ENCODE measurements around the gene VEPH1. TPM values are rescaled to one million over a fixed set of nuclear protein-coding genes. Genes with fewer than 3 reads are reported as not detected.

Gene VEPH1
- total and polyA plus RNA-seq, 12 donors: 0.07 to 0.85 (median 0.56) TPM; not detected in 5

DNA sequence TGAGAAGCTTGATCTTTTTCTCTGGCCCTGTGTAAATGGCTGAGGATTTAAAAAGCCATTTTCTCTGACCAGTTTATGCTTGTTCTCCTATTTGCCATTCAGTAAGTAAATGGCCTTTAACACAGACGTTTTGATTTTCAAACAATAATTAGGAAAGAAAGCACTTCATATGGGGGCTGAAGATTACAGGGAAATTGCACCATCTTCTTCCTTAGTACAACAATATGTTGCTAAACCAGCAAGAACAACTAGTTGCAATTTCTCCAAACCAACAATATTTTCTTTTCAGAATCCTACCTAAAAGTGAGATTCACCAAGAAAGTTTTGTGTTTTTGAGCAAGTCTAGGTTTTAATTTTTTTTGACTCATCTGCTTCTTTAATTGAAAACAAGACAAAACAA lies 262.8 kb downstream of the VEPH1 start:
- ATAC-seq (no peak), DNase-seq (no peak)
- TF ChIP-seq, protein P1, sequence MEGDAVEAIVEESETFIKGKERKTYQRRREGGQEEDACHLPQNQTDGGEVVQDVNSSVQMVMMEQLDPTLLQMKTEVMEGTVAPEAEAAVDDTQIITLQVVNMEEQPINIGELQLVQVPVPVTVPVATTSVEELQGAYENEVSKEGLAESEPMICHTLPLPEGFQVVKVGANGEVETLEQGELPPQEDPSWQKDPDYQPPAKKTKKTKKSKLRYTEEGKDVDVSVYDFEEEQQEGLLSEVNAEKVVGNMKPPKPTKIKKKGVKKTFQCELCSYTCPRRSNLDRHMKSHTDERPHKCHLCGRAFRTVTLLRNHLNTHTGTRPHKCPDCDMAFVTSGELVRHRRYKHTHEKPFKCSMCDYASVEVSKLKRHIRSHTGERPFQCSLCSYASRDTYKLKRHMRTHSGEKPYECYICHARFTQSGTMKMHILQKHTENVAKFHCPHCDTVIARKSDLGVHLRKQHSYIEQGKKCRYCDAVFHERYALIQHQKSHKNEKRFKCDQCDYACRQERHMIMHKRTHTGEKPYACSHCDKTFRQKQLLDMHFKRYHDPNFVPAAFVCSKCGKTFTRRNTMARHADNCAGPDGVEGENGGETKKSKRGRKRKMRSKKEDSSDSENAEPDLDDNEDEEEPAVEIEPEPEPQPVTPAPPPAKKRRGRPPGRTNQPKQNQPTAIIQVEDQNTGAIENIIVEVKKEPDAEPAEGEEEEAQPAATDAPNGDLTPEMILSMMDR (IDR thresholded peaks at IDR 0.05): no peak
- H3K4me3 ChIP-seq: no peak overlapping the region
- no peak overlapping the region for H3K27ac ChIP-seq
- WGBS, 2 donors: 45 to 62% methylated on average over 1 of the region's 1 CpG
- intact Hi-C loops (cut with DNase I): no loop called here
- H3K4me1 ChIP-seq: peaks cover 0 to 9% (median 0%) of the 10 kb centered on the region in 9 donors
- no peaks in the 10 kb centered on the region for H3K27me3 ChIP-seq
- H3K36me3 ChIP-seq: no peaks in the 10 kb centered on the region
- no peaks in the 10 kb centered on the region for H3K9me3 ChIP-seq

DNA sequence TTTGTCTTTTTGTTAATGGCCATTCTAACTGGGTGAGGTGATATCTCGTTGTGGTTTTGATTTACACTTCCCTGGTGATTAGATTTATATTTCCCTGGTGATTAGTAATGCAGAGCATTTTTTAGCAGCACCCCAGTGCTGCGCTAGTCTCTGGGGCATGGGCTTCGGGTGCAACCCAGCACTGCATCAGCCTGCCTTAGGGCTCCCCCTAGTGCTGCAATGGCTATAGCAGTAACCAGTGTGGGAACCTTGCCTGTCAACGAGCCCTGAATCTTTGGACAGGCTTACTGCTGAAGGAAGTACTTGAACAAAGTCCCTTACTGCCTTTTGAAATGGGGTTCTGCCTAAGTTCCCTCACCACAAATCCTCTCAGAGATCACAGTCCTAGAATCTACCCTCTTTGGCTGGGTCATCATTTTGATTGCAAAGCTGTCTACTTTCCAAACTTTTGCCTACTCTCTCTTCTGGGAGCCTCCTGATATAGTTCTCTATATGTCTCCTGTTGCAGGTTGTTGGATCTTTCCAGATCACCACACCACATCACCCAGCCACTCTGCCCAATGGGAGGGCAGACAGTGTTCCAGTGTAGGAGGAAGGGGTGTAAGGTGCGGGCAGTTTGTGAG lies 264.0 kb downstream of the VEPH1 start:
- Histone ChIP-seq H3K27me3 (no peaks in the 10 kb centered on the region), H3K9me3 (no peaks in the 10 kb centered on the region), H3K4me1 (peaks cover 0 to 9% (median 0%) of the 10 kb centered on the region in 9 donors), H3K36me3 (no peaks in the 10 kb centered on the region), H3K4me3 (no peak overlapping the region), H3K27ac (no peak overlapping the region)
- WGBS, 2 donors: 37 to 39% methylated on average over 5 of the region's 5 CpGs
- peak; percentile 38 to 58 for DNase-seq
- ATAC-seq: peak; percentile 67 to 95 (median 89)
- TF ChIP-seq, protein P1 (IDR thresholded peaks at IDR 0.05): peak; percentile 36 to 89 (median 70)
- intact Hi-C loops (cut with DNase I): loop anchor here in 1 of 10 donors (1.0 kb wide), 1 partner anchor 35 kb away; no protein-coding TSS in a partner anchor

DNA sequence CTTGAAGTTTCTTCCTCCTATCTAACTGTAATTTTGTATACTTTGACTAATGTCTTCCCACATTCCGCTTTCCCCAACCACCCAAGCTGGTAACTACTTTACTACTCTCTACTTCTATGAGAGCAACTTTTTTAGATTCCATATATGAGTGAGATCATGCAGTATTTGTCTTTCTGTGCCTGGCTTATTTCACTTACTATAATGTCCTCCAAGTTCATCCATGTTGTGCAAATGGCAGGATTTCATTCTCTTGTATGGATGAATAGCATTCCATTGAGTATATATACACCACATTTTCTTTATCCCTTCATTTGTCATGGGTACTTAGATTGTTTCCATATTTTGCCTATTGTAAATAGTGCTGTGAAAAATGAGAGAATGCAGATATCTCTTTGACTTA lies 264.8 kb downstream of the VEPH1 start:
- no peaks in the 10 kb centered on the region for H3K36me3 ChIP-seq
- intact Hi-C loops (cut with DNase I): no loop called here
- TF ChIP-seq, protein P1 (IDR thresholded peaks at IDR 0.05): no peak
- 98 to 100% methylated on average over 1 of the region's 1 CpG for WGBS, 2 donors
- no peak overlapping the region for H3K4me3 ChIP-seq
- H3K9me3 ChIP-seq: no peaks in the 10 kb centered on the region
- DNase-seq (no peak), ATAC-seq (no peak)
- peaks cover 0 to 9% (median 0%) of the 10 kb centered on the region in 9 donors for H3K4me1 ChIP-seq
- no peak overlapping the region for H3K27ac ChIP-seq
- no peaks in the 10 kb centered on the region for H3K27me3 ChIP-seq

DNA sequence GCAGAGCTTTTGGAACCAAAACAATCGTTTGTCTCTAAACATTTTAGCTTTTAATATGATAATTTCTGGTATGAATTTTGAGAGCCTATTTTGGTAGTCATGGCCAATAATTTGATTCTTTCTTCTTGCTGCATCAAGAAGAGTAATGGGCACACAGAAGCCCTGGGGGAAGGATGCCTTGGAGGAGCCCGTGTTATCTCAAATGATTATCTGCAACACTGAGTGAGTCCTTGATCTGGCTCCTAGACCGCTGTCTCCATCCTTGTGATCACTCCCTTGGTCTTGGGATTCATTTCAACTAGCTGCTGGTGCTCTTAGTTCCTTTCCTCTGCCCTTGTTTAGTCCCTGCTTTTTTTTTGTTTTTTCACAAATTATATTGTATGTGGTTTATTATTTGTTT lies 265.3 kb downstream of the VEPH1 start:
- H3K27ac ChIP-seq: no peak overlapping the region
- no peak overlapping the region for H3K4me3 ChIP-seq
- intact Hi-C loops (cut with DNase I): no loop called here
- no peaks in the 10 kb centered on the region for H3K36me3 ChIP-seq
- TF ChIP-seq, protein P1 (IDR thresholded peaks at IDR 0.05): no peak
- no peaks in the 10 kb centered on the region for H3K27me3 ChIP-seq
- WGBS, 2 donors: 58 to 60% methylated on average over 3 of the region's 3 CpGs
- ATAC-seq: no peak
- DNase-seq: no peak
- peaks cover 0 to 9% (median 0%) of the 10 kb centered on the region in 9 donors for H3K4me1 ChIP-seq
- no peaks in the 10 kb centered on the region for H3K9me3 ChIP-seq
